GM23338 (cell line): ENCODE results near the gene DIPK1A. TPM values are rescaled to one million over a fixed set of nuclear protein-coding genes. Genes with fewer than 3 reads are reported as not detected.

Experiments
- ATAC-seq: fragments of 200-7000 bp; cut with Tn5 transposase; 3 replicates; pipeline ENCODE4 v1.9.1; 2020
- DNase-seq: peaks from one replicate; pipeline ENCODE4 v3.0.0-alpha.2; 2015; ENCODE audit warnings: low spot score
- H2AFZ ChIP-seq: fragments of 200-600 bp; sonication (generic); 2 replicates; pipeline ENCODE4 v1.8.0; 2016; ENCODE audit warnings: antibody characterized with exemption, mild to moderate bottlenecking, moderate library complexity
- H3F3A ChIP-seq: fragments of 200-600 bp; sonication (generic); replicated peaks from 2 replicates; pipeline ENCODE4 v1.8.0; 2017; ENCODE audit warnings: antibody characterized with exemption, mixed run types, low read depth
- H3K27ac ChIP-seq: fragments of 200-600 bp; sonication (generic); 2 replicates; pipeline ENCODE4 v1.6.1; 2016; ENCODE audit warnings: low read depth
- H3K27me3 ChIP-seq: fragments of 200-600 bp; sonication (generic); 2 replicates; pipeline ENCODE4 v1.8.0; 2016; ENCODE audit warnings: mild to moderate bottlenecking, mixed run types, moderate library complexity; ENCODE audit not compliant: insufficient read depth
- H3K36me3 ChIP-seq: fragments of 200-600 bp; sonication (generic); 2 replicates; pipeline ENCODE4 v1.8.0; 2016; ENCODE audit warnings: mild to moderate bottlenecking; ENCODE audit not compliant: insufficient read depth
- H3K4me1 ChIP-seq: fragments of 200-600 bp; sonication (generic); 2 replicates; pipeline ENCODE4 v1.8.0; 2016; ENCODE audit warnings: mild to moderate bottlenecking, moderate library complexity; ENCODE audit not compliant: insufficient read depth
- H3K4me2 ChIP-seq: fragments of 200-600 bp; sonication (generic); 2 replicates; pipeline ENCODE4 v1.7.1; 2017; ENCODE audit warnings: mixed run types
- H3K4me3 ChIP-seq: fragments of 200-600 bp; sonication (generic); 2 replicates; pipeline ENCODE4 v1.6.1; 2016; ENCODE audit warnings: mixed run types
- H3K79me2 ChIP-seq: fragments of 200-600 bp; sonication (generic); replicated peaks from 2 replicates; pipeline ENCODE4 v1.8.0; 2017; ENCODE audit warnings: mild to moderate bottlenecking; ENCODE audit not compliant: insufficient read depth
- H3K9me2 ChIP-seq: fragments of 200-600 bp; sonication (generic); 2 replicates; pipeline ENCODE4 v1.8.0; 2017; ENCODE audit not compliant: insufficient read depth
- H4K20me1 ChIP-seq: fragments of 200-600 bp; sonication (generic); replicated peaks from 2 replicates; pipeline ENCODE4 v1.8.0; 2017; ENCODE audit warnings: mild to moderate bottlenecking; ENCODE audit not compliant: insufficient read depth
- H3K27ac Mint-ChIP-seq: 2 replicates; pipeline ENCODE4 v1.8.0; 2020; ENCODE audit warnings: inconsistent platforms, mild to moderate bottlenecking, moderate library complexity, mixed read lengths
- H3K27me3 Mint-ChIP-seq: 3 replicates; pipeline ENCODE4 v1.8.0; 2022; ENCODE audit warnings: low read depth, mild to moderate bottlenecking, moderate library complexity, mixed read lengths, inconsistent platforms; ENCODE audit not compliant: insufficient read depth, poor library complexity
- H3K36me3 Mint-ChIP-seq: 3 replicates; pipeline ENCODE4 v1.8.0; 2021; ENCODE audit warnings: low read depth, mild to moderate bottlenecking, inconsistent platforms, moderate library complexity, mixed read lengths
- H3K4me1 Mint-ChIP-seq: 3 replicates; pipeline ENCODE4 v1.8.0; 2020; ENCODE audit warnings: mild to moderate bottlenecking, inconsistent platforms, mixed read lengths
- H3K4me3 Mint-ChIP-seq: 3 replicates; pipeline ENCODE4 v1.8.0; 2021; ENCODE audit warnings: moderate library complexity, mild to moderate bottlenecking, inconsistent platforms, mixed read lengths
- H3K9me3 Mint-ChIP-seq: 3 replicates; pipeline ENCODE4 v1.8.0; 2020; ENCODE audit warnings: moderate library complexity, mild to moderate bottlenecking, inconsistent platforms, mixed read lengths
- CREB1 ChIP-seq: fragments of 250-450 bp; sonication (Bioruptor Pico); IDR thresholded peaks from 2 replicates; pipeline ENCODE4 v1.5.0; 2020; ENCODE audit warnings: low read depth, mild to moderate bottlenecking, moderate library complexity
- CTCF ChIP-seq, 2 experiments: fragments of 200-600 bp in 1 of 2; sonication (generic) in 1 of 2; conservative IDR thresholded peaks; 2 replicates each; pipeline versions ENCODE4 v1.5.1 to v1.6.1; 2016 to 2017; ENCODE audit warnings: antibody characterized with exemption in 2 of 2, low read depth in 2 of 2, mild to moderate bottlenecking in 2 of 2, moderate library complexity in 1 of 2
- ETS1 ChIP-seq: IDR thresholded peaks from 2 replicates; pipeline ENCODE4 v1.6.1; 2016; ENCODE audit warnings: antibody characterized with exemption
- EZH2 ChIP-seq: fragments of 200-600 bp; sonication (generic); IDR thresholded peaks from one replicate; pipeline ENCODE4 v1.8.0; 2017; ENCODE audit warnings: antibody characterized with exemption, mild to moderate bottlenecking, low read depth; ENCODE audit not compliant: unreplicated experiment
- EZH2phosphoT487 ChIP-seq: fragments of 200-600 bp; sonication (generic); IDR thresholded peaks from one replicate; pipeline ENCODE4 v1.8.1; 2018; ENCODE audit warnings: antibody characterized with exemption; ENCODE audit not compliant: unreplicated experiment
- JUNB ChIP-seq: IDR thresholded peaks from one replicate; pipeline ENCODE4 v1.6.1; 2016; ENCODE audit warnings: antibody characterized with exemption; ENCODE audit not compliant: unreplicated experiment
- NANOG ChIP-seq: IDR thresholded peaks from 2 replicates; pipeline ENCODE4 v1.6.1; 2016; ENCODE audit warnings: antibody characterized with exemption, borderline replicate concordance
- POLR2AphosphoS5 ChIP-seq: IDR thresholded peaks from 2 replicates; pipeline ENCODE4 v1.6.1; 2016; ENCODE audit warnings: antibody characterized with exemption, low read depth
- REST ChIP-seq: IDR thresholded peaks from one replicate; pipeline ENCODE4 v1.6.1; 2018; ENCODE audit warnings: antibody characterized with exemption; ENCODE audit not compliant: unreplicated experiment
- STAT1 ChIP-seq: IDR thresholded peaks from one replicate; pipeline ENCODE4 v1.6.1; 2016; ENCODE audit warnings: antibody characterized with exemption; ENCODE audit not compliant: unreplicated experiment
- ZNF114 ChIP-seq: fragments of 250-450 bp; sonication (Bioruptor Pico); IDR thresholded peaks from 2 replicates; pipeline ENCODE4 v1.5.0; 2020; ENCODE audit warnings: mild to moderate bottlenecking, moderate library complexity
- ZNF331 ChIP-seq: fragments of 250-450 bp; sonication (Bioruptor Pico); IDR thresholded peaks from 2 replicates; pipeline ENCODE4 v1.5.0; 2020; ENCODE audit warnings: low read depth, mild to moderate bottlenecking, moderate library complexity
- ZNF462 ChIP-seq: fragments of 250-450 bp; sonication (Bioruptor Pico); IDR thresholded peaks from 2 replicates; pipeline ENCODE4 v1.5.0; 2020; ENCODE audit warnings: mild to moderate bottlenecking, moderate library complexity
- polyA plus RNA-seq: library from polyadenylated mRNA; unstranded; fragments of >200 nt; fragmentation: Nextera tagmentation; extraction: Ambion mirVana; gene quantifications from 2 replicates; pipeline ENCODE4 v1.2.1, GENCODE V29; 2016
- total RNA-seq: library from RNA; depleted of rRNA; stranded (reverse); fragments of >200 nt; shearing (Covaris generic); gene quantifications from 2 replicates; pipeline ENCODE4 v1.2.3, GENCODE V29; 2014

Gene DIPK1A
- total and polyA plus RNA-seq, 2 experiments from 2014 or later, result 4.8 to 6.1 TPM

GRCh38 chr1:92803140-92803887 lies 157.9 kb downstream of the DIPK1A start:
- H3K27me3 Mint-ChIP-seq, result no peaks in the 10 kb centered on the region
- H3K27ac Mint-ChIP-seq, result no peak overlapping the region
- H3K4me3 Mint-ChIP-seq, result no peak overlapping the region
- Histone ChIP-seq H3K9me2 (no peaks in the 10 kb centered on the region), H3K4me2 (no peak overlapping the region), H3K79me2 (no peaks in the 10 kb centered on the region), H3K4me1 (no peaks in the 10 kb centered on the region), H2AFZ (peak overlapping the region; percentile 63; the same call in 1 of the 2 replicates), H3K4me3 (no peak overlapping the region), H3K27ac (no peak overlapping the region), H3K36me3 (no peaks in the 10 kb centered on the region), H3K27me3 (no peaks in the 10 kb centered on the region), H4K20me1 (no peaks in the 10 kb centered on the region), H3F3A (no peaks in the 10 kb centered on the region)
- ATAC-seq (no peak), DNase-seq (no peak)
- H3K9me3 Mint-ChIP-seq, result no peaks in the 10 kb centered on the region
- H3K36me3 Mint-ChIP-seq, result no peaks in the 10 kb centered on the region
- no peaks in the 10 kb centered on the region for H3K4me1 Mint-ChIP-seq
- TF ChIP-seq NANOG (no peak), ZNF114 (CRISPR knock-in tag) (no peak), ZNF331 (CRISPR knock-in tag) (no peak), ETS1 (no peak), EZH2 (no peak), JUNB (no peak), EZH2phosphoT487 (no peak), CTCF (conservative IDR thresholded peaks at IDR 0.05; ENCODE audit: low read depth in 2 of 2) (no peak), STAT1 (no peak), ZNF462 (CRISPR knock-in tag) (no peak), POLR2AphosphoS5 (no peak), REST (no peak), CREB1 (CRISPR knock-in tag) (no peak)
